Measurements from ENCODE around the gene BBOX1. TPM values are rescaled to one million over a fixed set of nuclear protein-coding genes. Genes with fewer than 3 reads are reported as not detected.

BBOX1 gene
- total and polyA plus RNA-seq, 2 donors (not counting 3 experiments of a cell fraction or from before 2014, with no cell fraction given) = not detected

DNA sequence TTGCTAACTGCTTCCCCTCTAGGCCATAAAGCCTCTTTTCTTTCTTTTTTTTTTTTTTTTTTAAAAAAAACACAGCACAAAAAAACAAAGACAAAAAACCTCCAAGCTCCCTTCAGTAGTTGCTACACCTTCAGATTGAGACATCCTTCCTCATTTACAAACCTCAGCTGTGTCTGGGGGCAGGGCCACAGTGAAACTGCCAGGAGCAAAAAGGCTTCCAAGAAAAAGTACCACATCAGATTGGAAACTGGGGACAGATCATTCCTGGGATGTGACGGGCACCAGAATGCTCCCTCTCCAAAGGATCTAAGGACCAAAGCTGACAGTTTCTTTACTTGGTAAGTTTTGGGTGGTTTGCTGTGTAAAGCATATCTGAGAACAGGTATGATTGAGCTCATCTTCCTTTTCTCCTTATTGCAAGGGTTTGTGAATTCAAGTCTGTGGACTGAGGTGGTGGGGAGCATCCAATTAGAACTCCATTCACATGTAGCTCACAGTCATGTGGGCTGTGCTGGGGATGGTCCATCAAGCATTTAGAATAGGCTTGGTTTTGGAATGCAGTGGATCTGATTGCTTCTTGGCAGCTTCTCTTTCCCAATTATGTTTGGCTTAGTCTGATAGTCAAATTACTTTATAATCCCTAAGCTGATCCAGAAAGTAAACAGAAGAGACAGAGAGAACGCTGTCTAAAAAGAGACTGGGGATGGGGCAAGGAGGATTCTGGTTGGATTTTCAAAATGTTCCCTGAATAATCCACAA, 705 bp downstream of the BBOX1 start:
- Histone ChIP-seq H3K4me1 (ENCODE audit: control insufficient read depth, extremely low read depth, insufficient read depth, low read length) (no peaks in the 10 kb centered on the region), H3K9ac (replicated peaks; ENCODE audit: extremely low read depth, insufficient read depth, low read length) (no peak overlapping the region), H3K36me3 (ENCODE audit: control insufficient read depth in 2 of 2, extremely low read depth in 1 of 2, insufficient read depth in 2 of 2, low read length in 2 of 2) (no peaks in the 10 kb centered on the region), H3K9me3 (replicated peaks; ENCODE audit: control insufficient read depth, insufficient read depth, low read length) (no peaks in the 10 kb centered on the region), H3K9me1 (replicated peaks; ENCODE audit: control insufficient read depth, extremely low read depth, insufficient read depth, low read length) (no peaks in the 10 kb centered on the region), H3K4me3 (replicated peaks in 1 of 3; ENCODE audit: insufficient read depth in 1 of 3, low read depth in 1 of 3, low read length in 3 of 3) (no peak overlapping the region), H3K79me2 (ENCODE audit: control insufficient read depth, insufficient read depth, low read length) (no peaks in the 10 kb centered on the region), H3K27me3 (ENCODE audit: control insufficient read depth in 2 of 2, insufficient read depth in 2 of 2, low read length in 2 of 2) (no peaks in the 10 kb centered on the region), H3K27ac (ENCODE audit: insufficient read depth, low read depth, low read length) (no peak overlapping the region), H4K20me1 (replicated peaks; ENCODE audit: control insufficient read depth, extremely low read depth, insufficient read depth, low read length) (no peaks in the 10 kb centered on the region), H2AFZ (ENCODE audit: low read depth, low read length) (no peak overlapping the region), H3K4me2 (ENCODE audit: insufficient read depth, low read length) (no peak overlapping the region)
- ChIA-PET CTCF (no interaction called here), POLR2A (no interaction called here)
- BruUV-seq (replicated peaks) = no TSS peak
- intact Hi-C loops (cut with micrococcal nuclease) (no loop called here), dilution Hi-C loops (cut with MboI; ENCODE audit: extremely low pct_ligation_motif_present, low sequenced_read_pairs) (no loop called here)
- no peak for TF ChIP-seq JUN (IDR thresholded peaks at IDR 0.05; ENCODE audit: borderline replicate concordance, insufficient read depth, insufficient read length, low read depth)
- no peak for TF ChIP-seq POLR2AphosphoS5 (IDR thresholded peaks at IDR 0.05; ENCODE audit: insufficient read depth, low read depth, low read length)
- no peak for TF ChIP-seq FOS (IDR thresholded peaks at IDR 0.05; ENCODE audit: borderline replicate concordance, insufficient read depth, low read length)
- TF ChIP-seq, protein P1, sequence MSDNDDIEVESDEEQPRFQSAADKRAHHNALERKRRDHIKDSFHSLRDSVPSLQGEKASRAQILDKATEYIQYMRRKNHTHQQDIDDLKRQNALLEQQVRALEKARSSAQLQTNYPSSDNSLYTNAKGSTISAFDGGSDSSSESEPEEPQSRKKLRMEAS (IDR thresholded peaks at IDR 0.05; ENCODE audit: insufficient read depth, insufficient read length) = no peak
- TF ChIP-seq MYC (IDR thresholded peaks at IDR 0.05; ENCODE audit: low read depth, low read length) = no peak
- TF ChIP-seq, protein P2, sequence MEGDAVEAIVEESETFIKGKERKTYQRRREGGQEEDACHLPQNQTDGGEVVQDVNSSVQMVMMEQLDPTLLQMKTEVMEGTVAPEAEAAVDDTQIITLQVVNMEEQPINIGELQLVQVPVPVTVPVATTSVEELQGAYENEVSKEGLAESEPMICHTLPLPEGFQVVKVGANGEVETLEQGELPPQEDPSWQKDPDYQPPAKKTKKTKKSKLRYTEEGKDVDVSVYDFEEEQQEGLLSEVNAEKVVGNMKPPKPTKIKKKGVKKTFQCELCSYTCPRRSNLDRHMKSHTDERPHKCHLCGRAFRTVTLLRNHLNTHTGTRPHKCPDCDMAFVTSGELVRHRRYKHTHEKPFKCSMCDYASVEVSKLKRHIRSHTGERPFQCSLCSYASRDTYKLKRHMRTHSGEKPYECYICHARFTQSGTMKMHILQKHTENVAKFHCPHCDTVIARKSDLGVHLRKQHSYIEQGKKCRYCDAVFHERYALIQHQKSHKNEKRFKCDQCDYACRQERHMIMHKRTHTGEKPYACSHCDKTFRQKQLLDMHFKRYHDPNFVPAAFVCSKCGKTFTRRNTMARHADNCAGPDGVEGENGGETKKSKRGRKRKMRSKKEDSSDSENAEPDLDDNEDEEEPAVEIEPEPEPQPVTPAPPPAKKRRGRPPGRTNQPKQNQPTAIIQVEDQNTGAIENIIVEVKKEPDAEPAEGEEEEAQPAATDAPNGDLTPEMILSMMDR (IDR thresholded peaks at IDR 0.05; ENCODE audit: extremely low read depth in 1 of 2, insufficient read depth in 1 of 2, low read depth in 1 of 2, low read length in 2 of 2) = no peak
- TF ChIP-seq GATA2 (IDR thresholded peaks at IDR 0.05; ENCODE audit: insufficient read depth, insufficient read length, low read depth, low read length) = no peak
- no peak for TF ChIP-seq EZH2 (IDR thresholded peaks at IDR 0.05; ENCODE audit: borderline replicate concordance, low read depth, low read length, severe bottlenecking)
- no peak for TF ChIP-seq POLR2A (IDR thresholded peaks at IDR 0.05; ENCODE audit: low read depth, low read length)
- DNase-seq (ENCODE audit: low read depth, low spot score) (no peak), FAIRE-seq (no peak)
